HG03575 (cell line): ENCODE data around the gene AFP.

ENCODE experiments used
- ATAC-seq: cut with Tn5 transposase; IDR thresholded peaks from one replicate; pipeline ENCODE4 v1.9.1; 2021; ENCODE audit not compliant: unreplicated experiment, insufficient number of reproducible peaks, low FRiP score; ENCODE audit errors: extremely low read depth

The AFP gene

GRCh38 chr4:73433140-73433539 lies 2.9 kb upstream of the AFP start:
- no peak for ATAC-seq

GRCh38 chr4:73434311-73434710 lies 1.7 kb upstream of the AFP start:
- ATAC-seq: no peak

- no peak for ATAC-seq
These were observed 895 bp downstream of the AFP start for GRCh38 chr4:73436674-73437557.

- ATAC-seq: no peak
These were observed 1.5 kb downstream of the AFP start for GRCh38 chr4:73437558-73437956.

- ATAC-seq: no peak
These were observed 2.0 kb downstream of the AFP start for GRCh38 chr4:73438048-73438447.

GRCh38 chr4:73438582-73439215 lies 2.7 kb downstream of the AFP start:
- ATAC-seq: no peak

- ATAC-seq: no peak
These were observed 3.4 kb downstream of the AFP start for GRCh38 chr4:73439445-73439844.

GRCh38 chr4:73439991-73440390 lies 4.0 kb downstream of the AFP start:
- no peak for ATAC-seq

- ATAC-seq: no peak
These were observed 4.6 kb downstream of the AFP start for GRCh38 chr4:73440653-73441052.

GRCh38 chr4:73442275-73442674 lies 6.3 kb downstream of the AFP start:
- ATAC-seq: no peak

- ATAC-seq: no peak
These were observed 7.2 kb downstream of the AFP start for GRCh38 chr4:73443224-73443623.

GRCh38 chr4:73445383-73446335 lies 9.6 kb downstream of the AFP start:
- ATAC-seq: no peak

GRCh38 chr4:73446336-73446938 lies 10.4 kb downstream of the AFP start:
- ATAC-seq: peak; percentile 86

GRCh38 chr4:73447671-73448070 lies 11.7 kb downstream of the AFP start:
- no peak for ATAC-seq

- ATAC-seq: no peak
These were observed 12.6 kb downstream of the AFP start for GRCh38 chr4:73448448-73449203.

- ATAC-seq: no peak
These were observed 14.5 kb downstream of the AFP start for GRCh38 chr4:73450398-73451004.

- ATAC-seq: no peak
These were observed 15.4 kb downstream of the AFP start for GRCh38 chr4:73451404-73451803.
